ENCODE results near the gene NGRN. TPM values are rescaled to one million over a fixed set of nuclear protein-coding genes. Genes with fewer than 3 reads are reported as not detected.
A peak's percentile ranks its signal among the peaks of the same experiment; 100 is the strongest.
"Not testable (repeated sequence)": the region's sequence is repeated elsewhere in the genome, so short reads cannot be mapped to it uniquely, and the experiment has no call there.

The NGRN gene
- total RNA-seq, 2 donors from 2014 or later = 115 to 131 TPM

DNA sequence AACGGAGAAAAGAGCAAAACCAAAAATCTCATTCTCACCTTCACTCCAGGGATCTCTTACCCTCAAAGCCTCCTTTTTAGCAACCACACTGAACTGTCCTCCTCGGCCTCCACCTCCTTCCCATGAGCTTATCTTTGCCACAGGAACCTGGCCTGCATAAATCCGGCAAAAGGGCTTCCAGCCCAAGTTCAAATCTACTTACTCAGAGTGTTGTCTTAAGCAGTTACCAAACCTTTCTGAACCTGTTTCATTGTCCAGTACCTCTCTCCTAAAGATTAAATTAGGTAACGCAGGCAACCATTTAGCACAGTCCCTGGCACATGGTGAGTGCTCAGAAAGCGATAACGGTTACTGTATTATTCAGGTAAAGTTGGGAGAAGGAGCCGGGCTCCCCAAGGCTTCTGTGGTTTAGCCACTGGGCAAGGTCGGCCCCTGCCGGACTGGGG is 32.5 kb upstream of the NGRN start:
- DNase-seq = no peak
- intact Hi-C loops (cut with DNase I) = no loop called here

GRCh38 chr15:90233387-90234095 is 31.9 kb upstream of the NGRN start, which contains the start of gene CIB1:
CIB1 (minus strand) TSS chr15:90233941; CDS start chr15:90233885, 56 bp downstream.
- DNase-seq = peak; percentile 98
- ATAC-seq = peak; percentile 96
- intact Hi-C loops (cut with DNase I) = no loop called here

More for the DNA sequence above, 32.5 kb upstream of the NGRN start:
- no peak for ATAC-seq

DNA sequence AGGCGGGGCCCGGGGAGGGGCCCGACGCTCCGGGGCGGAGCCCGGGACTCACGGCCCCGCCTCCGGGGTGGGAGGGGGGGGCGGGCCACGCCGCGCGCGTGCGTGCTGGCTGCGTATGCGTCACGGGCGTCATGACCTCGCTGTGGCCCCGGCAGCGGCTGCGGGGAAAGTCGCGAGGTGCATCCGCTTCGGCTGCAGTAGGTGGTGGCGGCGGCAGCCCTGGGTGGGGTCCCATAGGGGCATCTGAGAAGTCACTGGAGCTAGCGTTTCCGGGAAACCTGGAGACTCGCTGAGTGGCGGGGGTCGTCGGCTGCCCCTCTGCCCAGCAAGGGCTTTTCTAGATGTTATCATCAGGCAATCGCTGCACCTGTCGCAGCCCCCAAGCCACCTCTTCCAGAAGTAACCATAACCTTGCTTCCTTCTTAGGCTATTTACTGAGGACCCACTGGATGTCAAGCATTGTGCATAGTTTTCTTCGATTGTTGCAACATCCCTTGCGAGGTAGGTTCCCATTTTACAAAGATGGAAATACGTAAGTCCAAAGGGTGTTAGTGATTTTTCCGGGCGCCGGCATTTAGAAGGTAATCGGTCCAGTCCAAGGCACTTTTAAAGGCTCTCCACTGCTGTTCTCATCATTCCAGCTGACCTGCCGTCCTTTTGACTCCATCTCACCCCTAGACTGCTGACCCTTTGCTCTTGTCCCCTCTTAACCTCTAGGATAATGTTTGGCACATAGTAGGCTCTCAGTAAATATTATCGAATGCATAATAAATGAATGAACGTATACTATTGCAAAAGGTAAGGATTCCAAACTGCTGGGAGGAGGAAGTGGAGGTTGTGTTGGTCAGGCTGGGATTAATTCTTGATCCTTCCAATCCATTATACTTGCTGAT is 31.1 kb upstream of the NGRN start, which contains the start of gene GDPGP1:
GDPGP1 (plus strand) TSS at position 114 of the 893 bp plus-strand sequence. CDS start 6,700 bp downstream, outside the sequence.
- intact Hi-C loops (cut with DNase I) = no loop called here
- no peak for ATAC-seq
- DNase-seq = no peak

- intact Hi-C loops (cut with DNase I) = no loop called here
- no peak for DNase-seq
- ATAC-seq = no peak
These were observed 26.1 kb upstream of the NGRN start for GRCh38 chr15:90239371-90239770.

- no peak for DNase-seq
- ATAC-seq = no peak
- intact Hi-C loops (cut with DNase I) = no loop called here
These were observed 24.6 kb upstream of the NGRN start for GRCh38 chr15:90240856-90241255.

DNA sequence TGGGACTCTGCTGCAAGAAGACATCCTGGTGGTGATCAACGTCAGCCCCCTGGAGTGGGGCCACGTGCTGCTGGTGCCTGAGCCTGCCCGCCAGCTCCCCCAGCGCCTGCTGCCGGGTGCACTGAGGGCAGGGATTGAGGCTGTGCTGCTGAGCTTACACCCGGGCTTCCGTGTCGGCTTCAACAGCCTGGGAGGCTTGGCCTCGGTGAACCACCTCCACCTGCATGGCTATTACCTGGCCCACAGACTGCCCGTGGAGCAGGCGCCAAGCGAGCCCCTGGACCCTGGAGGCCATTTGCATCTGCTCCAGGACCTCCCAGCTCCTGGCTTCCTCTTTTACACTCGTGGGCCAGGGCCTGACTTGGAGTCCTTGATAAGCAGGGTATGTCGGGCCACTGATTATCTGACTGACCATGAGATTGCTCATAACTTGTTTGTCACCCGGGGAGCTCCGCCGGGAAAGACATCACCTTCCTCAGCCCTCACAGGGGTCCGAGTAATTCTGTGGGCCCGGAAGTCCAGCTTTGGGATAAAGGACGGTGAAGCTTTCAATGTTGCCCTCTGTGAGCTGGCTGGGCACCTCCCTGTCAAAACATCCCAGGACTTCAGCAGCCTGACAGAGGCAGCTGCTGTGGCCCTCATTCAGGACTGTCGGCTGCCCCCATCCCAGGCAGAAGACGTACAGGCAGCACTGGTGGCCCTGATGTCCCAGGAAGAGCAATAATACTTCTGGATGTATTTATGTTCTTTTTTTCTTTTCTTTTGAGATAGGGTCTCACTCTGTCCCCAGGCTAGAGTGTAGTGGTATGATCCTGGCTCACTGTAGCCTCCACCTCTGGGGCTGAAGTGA is 23.9 kb upstream of the NGRN start:
- peak; percentile 67 to 73 for ATAC-seq
- DNase-seq = no peak
- intact Hi-C loops (cut with DNase I) = no loop called here

DNA sequence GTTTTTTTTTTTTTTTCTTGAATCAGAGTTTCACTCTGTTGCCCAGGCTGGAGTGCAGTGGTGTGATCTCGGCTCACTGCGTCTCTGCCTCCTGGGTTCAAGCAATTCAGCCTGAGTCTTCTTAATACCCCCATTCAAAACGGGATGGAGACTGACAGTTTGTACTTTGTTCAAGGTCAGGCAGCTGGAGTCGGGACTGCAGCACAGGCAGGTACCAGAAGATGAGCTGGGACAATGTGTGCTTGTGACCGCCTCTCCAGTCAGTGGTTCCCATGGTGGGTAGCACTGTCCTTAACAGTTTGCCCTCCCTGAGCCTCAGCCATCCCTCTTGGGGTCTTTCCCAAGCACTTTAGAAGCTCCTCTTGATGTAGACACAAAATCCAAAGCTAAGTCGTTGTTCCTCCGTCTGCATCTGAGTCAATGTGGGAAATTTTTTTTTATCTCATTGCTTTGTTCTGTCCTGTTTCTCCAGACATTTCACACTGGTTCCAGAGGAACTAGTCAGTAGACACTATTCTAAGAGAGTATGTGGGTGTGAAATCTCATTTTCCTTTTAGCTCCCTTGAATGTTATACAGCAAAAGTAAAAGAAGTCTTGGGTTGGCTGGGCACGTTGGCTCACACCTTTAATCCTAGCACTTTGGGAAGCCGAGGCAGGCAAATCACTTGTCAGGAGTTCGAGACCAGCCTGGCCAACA is 21.4 kb upstream of the NGRN start:
- intact Hi-C loops (cut with DNase I) = no loop called here
- ATAC-seq = no peak
- DNase-seq = no peak

DNA sequence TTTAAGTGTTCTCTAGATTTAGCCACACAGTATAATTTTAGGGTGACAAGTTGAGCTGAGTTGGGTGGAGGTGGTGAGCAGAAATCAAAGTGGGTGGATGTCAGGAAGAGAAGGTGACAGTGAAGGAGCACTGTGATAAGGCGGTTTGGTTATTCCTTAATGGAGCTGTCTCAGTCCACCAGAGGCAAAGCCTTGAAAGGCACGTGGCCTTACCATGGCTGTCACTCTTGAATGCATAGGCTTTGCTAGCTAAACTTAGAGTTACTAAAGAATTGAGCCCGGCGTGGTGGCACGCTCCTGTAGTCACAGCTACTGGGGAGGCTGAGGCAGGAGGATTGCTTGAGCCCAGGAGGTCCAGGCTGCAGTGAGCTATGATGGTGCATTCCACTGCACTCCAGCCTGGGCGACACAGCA is 16.7 kb upstream of the NGRN start:
- DNase-seq = no peak
- intact Hi-C loops (cut with DNase I) = no loop called here
- ATAC-seq = peak; percentile 72 to 84

DNA sequence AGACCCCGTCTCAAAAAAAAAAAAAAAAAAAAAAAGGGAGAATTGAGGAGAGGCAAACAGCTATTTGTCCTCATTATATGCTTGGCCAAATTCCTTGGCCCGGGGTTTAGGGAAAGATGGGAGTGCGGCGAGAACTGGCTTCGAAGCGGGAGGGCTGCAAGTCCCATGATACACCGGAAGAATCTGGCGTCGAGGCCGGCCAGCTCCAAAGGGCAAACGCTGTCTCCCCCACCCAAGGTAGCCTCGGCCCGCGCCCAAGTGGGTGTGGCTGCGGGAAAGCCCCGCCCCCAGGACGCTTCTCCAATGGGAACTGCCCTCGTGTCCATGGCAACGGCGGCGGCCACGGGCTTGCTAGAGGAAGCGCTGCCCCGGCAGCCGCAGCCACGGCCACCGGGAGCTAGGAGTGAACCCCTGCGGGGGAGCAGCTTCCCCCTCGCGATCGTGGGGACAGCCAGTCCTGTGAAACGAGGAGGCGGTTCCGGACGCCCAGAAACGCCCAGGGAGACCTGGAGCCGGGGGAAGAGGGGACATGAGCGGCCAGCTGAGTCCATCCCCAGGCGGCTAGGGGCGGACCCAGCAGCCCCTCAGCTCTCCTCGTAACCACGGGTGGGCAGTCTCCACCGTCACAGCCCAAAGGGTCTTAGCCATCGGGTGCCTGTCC is 16.1 kb upstream of the NGRN start, which contains the start of gene TTLL13:
TTLL13 (plus strand) TSS at position 354 of the 661 bp plus-strand sequence. CDS start 1,075 bp downstream, outside the sequence.
- ATAC-seq (peak; percentile 96 to 97), DNase-seq (peak; percentile 98)
- intact Hi-C loops (cut with DNase I) = no loop called here

DNA sequence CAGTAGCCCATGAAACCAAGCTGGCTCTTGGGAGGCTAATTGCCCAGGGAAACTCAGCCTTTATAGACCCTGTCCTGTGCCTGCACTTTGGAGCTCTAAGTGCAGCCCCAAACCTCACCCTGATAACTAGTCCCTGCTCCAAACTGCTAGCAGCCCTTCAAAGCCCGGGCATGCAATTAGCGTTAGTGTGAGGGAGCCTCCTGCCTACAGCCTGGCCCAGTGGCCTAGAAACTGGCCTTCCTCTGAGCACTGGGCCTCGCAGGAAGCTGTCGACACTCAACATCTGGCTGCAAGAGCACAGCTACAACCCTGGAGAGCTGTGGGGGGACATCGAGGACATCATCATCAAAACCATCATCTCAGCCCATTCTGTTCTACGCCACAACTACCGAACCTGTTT is 7.7 kb upstream of the NGRN start:
- intact Hi-C loops (cut with DNase I) = no loop called here
- no peak for DNase-seq

DNA sequence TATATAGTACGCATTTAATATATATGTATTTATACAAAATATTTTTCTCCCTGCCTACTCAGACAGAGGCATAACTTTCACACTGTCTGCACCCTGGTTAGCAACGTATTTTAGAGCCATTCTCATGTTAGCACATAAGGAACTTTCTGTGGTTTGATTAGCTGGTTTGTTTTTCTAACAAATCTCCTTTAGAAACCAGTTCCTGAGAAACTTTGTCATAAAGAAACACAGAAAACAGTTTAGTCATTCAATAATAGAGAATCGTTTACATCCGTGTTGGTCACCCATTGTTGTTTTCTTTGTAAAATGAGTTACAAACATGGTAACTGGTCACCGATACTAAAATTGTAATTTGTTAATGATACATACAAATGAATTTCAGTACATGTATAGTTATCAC is 5.9 kb upstream of the NGRN start:
- ATAC-seq = no peak

More for the DNA sequence above, 7.7 kb upstream of the NGRN start:
- no peak for ATAC-seq

DNA sequence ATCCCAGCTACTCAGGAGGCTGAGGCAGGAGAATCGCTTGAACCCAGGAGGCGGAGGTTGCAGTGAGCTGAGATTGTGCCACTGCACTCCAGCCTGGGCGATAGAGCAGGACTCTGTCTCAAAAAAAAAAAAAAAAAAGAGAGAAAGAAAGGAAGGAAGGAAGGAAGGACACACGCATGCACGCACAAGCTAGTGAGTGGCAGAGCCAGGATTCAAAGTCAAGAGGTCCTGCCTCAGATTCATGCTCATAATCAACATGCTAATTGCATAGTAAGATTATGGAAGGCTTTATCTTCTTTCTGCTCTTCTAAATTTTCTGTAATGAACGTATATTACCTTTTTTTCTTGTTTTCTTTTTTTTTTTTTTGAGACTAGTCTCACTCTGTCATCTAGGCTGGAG is 4.7 kb upstream of the NGRN start:
- DNase-seq, ATAC-seq: not testable (repeated sequence)
- intact Hi-C loops (cut with DNase I) = loop anchor here in 1 of 2 donors (10.0 kb wide), 1 partner anchor 366 kb away; the partner anchor contains the start of gene AP3S2

More for the DNA sequence above, 5.9 kb upstream of the NGRN start:
- DNase-seq = no peak
- intact Hi-C loops (cut with DNase I) = no loop called here

DNA sequence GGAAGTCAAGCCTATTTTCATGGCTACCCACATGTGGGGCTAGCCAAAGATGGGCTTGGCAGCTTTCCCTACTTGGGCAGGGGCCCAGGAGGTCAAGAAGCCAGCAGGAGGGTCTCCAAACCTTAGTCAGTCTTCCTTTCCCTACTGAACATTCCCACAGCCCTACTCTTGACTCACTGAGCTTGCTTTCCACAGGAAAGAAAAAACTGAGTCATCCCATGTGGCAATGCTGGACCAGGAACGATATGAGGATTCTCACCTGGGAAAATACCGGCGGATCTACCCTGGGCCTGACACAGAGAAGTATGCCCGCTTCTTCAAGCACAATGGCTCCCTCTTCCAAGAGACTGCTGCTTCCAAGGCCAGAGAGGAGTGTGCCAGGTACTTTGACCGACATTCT is 3.7 kb upstream of the NGRN start:
- ATAC-seq = no peak
- DNase-seq = no peak
- intact Hi-C loops (cut with DNase I) = loop anchor here in 1 of 2 donors (10.0 kb wide), 1 partner anchor 367 kb away; the partner anchor contains the start of gene AP3S2

DNA sequence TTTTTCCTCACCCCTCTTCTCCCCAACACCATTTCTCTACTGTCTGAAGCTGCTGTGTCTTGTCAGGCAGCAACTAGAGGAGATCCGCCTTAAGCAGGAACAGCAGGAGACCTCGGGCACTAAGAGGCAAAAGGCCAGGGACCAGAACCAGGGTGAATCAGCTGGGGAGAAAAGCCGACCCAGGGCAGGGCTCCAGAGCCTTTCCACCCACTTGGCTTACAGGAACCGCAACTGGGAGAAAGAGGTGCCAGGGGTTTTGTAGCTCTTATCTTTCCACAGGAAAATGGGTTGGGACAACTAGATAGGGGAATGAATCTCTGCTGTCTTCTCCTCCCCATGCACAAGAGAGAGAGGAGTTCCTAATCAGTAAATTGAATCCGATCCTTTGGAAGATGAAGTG is 3.0 kb upstream of the NGRN start:
- no peak for ATAC-seq
- intact Hi-C loops (cut with DNase I) = loop anchor here in 1 of 2 donors (10.0 kb wide), 1 partner anchor 368 kb away; the partner anchor contains the start of gene AP3S2
- no peak for DNase-seq

DNA sequence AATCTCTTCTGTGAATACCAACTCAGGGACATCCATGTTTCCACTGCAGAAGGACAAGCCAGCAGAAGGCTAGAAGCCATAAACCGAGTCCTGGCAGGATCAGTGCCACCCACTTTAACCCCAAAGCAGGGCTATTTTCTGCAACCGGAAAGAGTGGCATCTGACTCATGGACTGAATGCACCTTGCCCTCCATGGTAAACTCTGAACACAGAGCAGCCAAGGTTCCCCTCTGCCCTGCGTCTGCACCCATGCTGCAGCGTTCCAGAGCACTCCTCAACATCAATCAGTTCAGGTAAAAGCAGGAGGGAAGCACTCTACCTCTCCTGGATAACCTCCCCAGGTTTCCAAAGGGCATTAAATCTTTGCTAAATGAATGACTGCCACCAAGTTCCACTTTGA is 801 bp upstream of the NGRN start:
- intact Hi-C loops (cut with DNase I) = loop anchor here in 1 of 2 donors (10.0 kb wide), 1 partner anchor 370 kb away; the partner anchor contains the start of gene AP3S2
- DNase-seq (no peak), ATAC-seq (peak; percentile 16)

DNA sequence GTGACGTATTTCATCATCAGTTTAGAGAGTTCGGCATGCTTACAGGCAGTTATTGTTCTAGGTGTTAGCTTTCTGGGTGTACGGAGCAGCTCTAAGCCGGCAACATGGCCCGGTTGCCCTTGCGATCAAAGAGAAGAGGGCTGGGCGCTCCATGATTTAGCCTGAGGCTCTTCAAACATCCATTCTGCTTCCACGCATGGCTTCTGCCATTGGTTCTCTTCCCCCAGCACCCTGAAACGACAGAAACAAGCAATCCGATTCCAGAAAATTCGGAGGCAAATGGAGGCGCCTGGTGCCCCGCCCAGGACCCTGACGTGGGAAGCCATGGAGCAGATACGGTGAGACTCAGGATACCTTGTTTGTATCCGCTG is 574 bp downstream of the NGRN start:
- intact Hi-C loops (cut with DNase I) = loop anchor here in 1 of 2 donors (10.0 kb wide), 1 partner anchor 371 kb away; the partner anchor contains the start of gene AP3S2
- DNase-seq = peak; percentile 62

DNA sequence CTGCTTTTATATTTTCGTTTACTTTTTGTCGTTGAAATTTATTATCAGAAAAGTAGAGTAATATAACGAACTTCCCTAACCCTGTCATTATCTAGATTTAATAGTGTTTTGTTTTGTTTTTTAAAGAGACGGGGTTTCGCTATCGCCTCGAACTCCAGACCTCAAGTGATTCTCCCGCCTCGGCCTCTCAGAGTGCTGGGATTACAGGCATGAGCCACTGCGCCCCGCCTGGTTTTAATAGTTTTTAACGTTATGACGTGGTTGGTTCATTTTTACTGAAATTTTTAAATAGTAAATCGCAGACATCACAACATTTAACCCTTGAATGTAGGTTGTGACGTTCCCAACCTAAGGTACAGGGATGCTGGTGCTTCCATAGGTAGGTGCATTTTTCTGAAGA is 1.0 kb downstream of the NGRN start:
- intact Hi-C loops (cut with DNase I) = loop anchor here in 1 of 2 donors (10.0 kb wide), 1 partner anchor 372 kb away; the partner anchor contains the start of gene AP3S2
- ATAC-seq = no peak
- DNase-seq = no peak

More for the DNA sequence above, 574 bp downstream of the NGRN start:
- ATAC-seq = peak; percentile 31 to 57
